HepG2 (cell line): ENCODE data around the gene SCRN3.

Experiments
- ZFP36 ChIP-seq: fragments of 150-350 bp; IDR thresholded peaks from 2 replicates; pipeline ENCODE4 v1.6.1; 2018; ENCODE audit warnings: borderline replicate concordance, low read length, low read depth; ENCODE audit not compliant: partially characterized antibody
- ZZZ3 ChIP-seq: sonication (generic); formaldehyde crosslinking; IDR thresholded peaks from 2 replicates; pipeline ENCODE4 v1.4.0; 2020; ENCODE audit warnings: missing genetic modification reagents, mild to moderate bottlenecking, borderline replicate concordance

DNA sequence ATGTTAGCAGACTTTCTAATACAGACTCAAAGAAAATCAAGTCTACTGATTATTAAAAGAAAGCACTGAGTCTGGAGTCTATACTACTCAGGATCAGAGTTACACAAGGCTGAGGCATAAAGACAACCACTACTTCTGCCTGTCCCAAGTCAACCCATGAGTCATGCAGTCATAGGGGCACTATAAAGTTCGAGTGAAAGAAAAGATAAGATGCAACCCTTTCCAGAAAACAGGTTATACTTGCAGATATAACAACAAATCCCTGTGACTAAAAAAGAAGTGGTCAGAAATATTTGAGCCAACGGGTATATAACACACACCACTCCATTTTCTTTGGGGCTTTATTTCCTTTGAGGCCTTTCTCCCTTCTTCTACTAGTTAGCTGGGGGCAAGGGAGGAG is 18.6 kb upstream of the SCRN3 start:
- TF ChIP-seq ZFP36 (no peak), ZZZ3 (CRISPR knock-in tag) (no peak)
